Prostate gland (tissue), 2 donors: ENCODE data around the gene PDE4D. TPM values are rescaled to one million over a fixed set of nuclear protein-coding genes. Genes with fewer than 3 reads are reported as not detected.
"Not testable (repeated sequence)": the region's sequence is repeated elsewhere in the genome, so short reads cannot be mapped to it uniquely, and the experiment has no call there.

Source experiments
- DNase-seq: peaks from one replicate; pipeline ENCODE4 v3.0.0-alpha.2; 2019; ENCODE audit warnings: low spot score
- H3K27ac ChIP-seq, 2 donors: fragments of 200-600 bp; sonication (generic); 2 replicates each; pipeline ENCODE4 v1.5.1; 2017 to 2019
- H3K27me3 ChIP-seq: fragments of 200-600 bp; sonication (generic); replicated peaks from 2 replicates; pipeline ENCODE4 v1.5.1; 2019; ENCODE audit not compliant: insufficient read depth
- H3K36me3 ChIP-seq, 2 donors: fragments of 200-600 bp; sonication (generic); 1 replicate in 1 of 2; 2 replicates in 1 of 2; pipeline versions ENCODE4 v1.5.1 to v1.8.1; 2017 to 2019
- H3K4me1 ChIP-seq: fragments of 200-600 bp; sonication (generic); replicated peaks from 2 replicates; pipeline ENCODE4 v1.5.1; 2019
- H3K4me3 ChIP-seq, 2 donors: fragments of 200-600 bp; sonication (generic); 2 replicates each; pipeline ENCODE4 v1.5.1; 2017 to 2019
- H3K9me3 ChIP-seq: fragments of 200-600 bp; sonication (generic); 2 replicates; pipeline ENCODE4 v1.5.1; 2017
- POLR2A ChIP-seq: fragments of 450-650 bp; IDR thresholded peaks from one replicate; pipeline ENCODE4 v1.6.1; 2016; ENCODE audit warnings: antibody characterized with exemption, mild to moderate bottlenecking
- POLR2AphosphoS5 ChIP-seq: sonication (generic); formaldehyde crosslinking; IDR thresholded peaks from one replicate; pipeline ENCODE4 v1.6.1; 2017; ENCODE audit warnings: antibody characterized with exemption
- whole genome bisulfite sequencing: methylation state at CpG from one replicate; pipeline ENCODE4 v1.1.5; 2018; 5-methylcytosine and 5-hydroxymethylcytosine counted together
- intact Hi-C: fragments of 100-400 bp; cut with DNase I; formaldehyde crosslinking; loops from one replicate; pipeline ENCODE4 v1.14.2; 2022
- total RNA-seq, 2 donors: library from RNA; depleted of rRNA; stranded (reverse); fragments of >200 nt; gene quantifications; one replicate each; pipeline ENCODE4 v1.1.0, GENCODE V29; 2016
- TF ChIP-seq, protein P1 (sequence below), 4 experiments: fragments of 200-600 bp in 2 of 4; fragments of 450-650 bp in 2 of 4; sonication (generic) in 2 of 4; IDR thresholded peaks; 1 replicate in 3 of 4; 2 replicates in 1 of 4; pipeline ENCODE4 v1.5.1; 2016 to 2019; ENCODE audit warnings: antibody characterized with exemption in 4 of 4, mild to moderate bottlenecking in 2 of 4, moderate library complexity in 2 of 4

The PDE4D gene
- total RNA-seq, 2 donors from 2014 or later = 64.2 to 75.6 TPM

DNA sequence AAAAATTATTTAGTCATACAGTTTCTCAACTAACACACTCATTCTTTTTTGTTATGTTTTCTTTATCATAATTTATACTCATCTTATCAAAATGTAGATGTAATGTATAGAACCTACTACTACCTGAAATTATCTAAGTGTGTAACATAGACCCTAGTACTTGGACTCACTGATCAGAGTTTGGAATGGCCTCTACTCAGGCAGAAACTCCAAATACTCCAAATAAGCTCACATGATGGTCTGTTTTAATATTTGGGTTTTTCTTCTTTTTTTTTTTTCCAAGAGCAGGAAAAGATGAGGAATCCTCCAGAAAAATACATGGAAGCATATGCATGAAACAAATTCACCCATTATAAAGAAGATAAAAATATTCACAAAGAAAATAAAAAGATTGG, 126.3 kb downstream of the PDE4D start:
- Histone ChIP-seq H3K4me1 (peaks cover 1% of the 10 kb centered on the region), H3K27ac (peak overlapping the region in 1 of 2 donors; percentile 71)
- intact Hi-C loops = no loop called here

DNA sequence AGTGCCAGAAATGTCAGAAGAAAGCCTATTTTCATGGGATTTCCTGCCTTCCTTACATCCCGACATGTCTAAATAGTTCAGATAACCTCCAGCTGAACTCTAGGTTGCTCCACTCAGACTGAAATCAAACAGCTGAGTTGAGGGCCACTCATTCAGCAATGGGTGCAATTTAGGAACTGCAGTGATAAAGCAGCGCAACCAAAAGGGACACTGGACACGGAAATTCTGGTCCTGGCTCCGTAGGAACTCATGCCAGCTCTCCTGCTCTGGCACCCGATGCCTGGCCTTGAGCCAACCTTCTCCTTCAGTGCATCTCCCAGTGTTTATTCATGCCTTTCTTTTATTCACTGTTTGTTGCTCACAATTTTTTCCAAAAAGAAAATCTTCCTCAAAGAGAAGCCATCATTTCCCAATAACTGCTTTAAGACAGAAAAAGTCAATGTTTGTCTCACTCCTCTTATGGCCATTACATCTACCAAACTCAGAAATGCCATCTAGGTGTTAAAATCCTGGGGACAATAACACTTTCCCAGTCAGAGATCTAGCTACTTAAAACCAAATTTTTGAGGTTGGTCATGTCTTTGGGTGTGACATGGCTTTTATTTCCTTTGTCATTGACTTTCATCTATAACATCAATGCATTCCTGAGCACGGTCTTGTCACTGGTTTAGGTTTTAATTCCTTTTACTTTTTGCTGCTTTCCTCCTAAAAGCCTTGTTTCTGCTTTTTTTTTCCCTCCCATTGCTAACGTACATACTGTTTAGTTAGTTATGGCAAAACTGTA, 126.9 kb downstream of the PDE4D start:
- WGBS = 21% methylated on average over 7 of the region's 7 CpGs
- Histone ChIP-seq H3K36me3 (no peaks in the 10 kb centered on the region), H3K4me3 (peak overlapping the region; percentile 45 to 50), H3K27me3 (no peaks in the 10 kb centered on the region), H3K4me1 (no peaks in the 10 kb centered on the region), H3K9me3 (no peaks in the 10 kb centered on the region), H3K27ac (peak overlapping the region; percentile 11 to 71)
- TF ChIP-seq POLR2A = no peak
- TF ChIP-seq POLR2AphosphoS5 = peak; percentile 25
- TF ChIP-seq, protein P1, sequence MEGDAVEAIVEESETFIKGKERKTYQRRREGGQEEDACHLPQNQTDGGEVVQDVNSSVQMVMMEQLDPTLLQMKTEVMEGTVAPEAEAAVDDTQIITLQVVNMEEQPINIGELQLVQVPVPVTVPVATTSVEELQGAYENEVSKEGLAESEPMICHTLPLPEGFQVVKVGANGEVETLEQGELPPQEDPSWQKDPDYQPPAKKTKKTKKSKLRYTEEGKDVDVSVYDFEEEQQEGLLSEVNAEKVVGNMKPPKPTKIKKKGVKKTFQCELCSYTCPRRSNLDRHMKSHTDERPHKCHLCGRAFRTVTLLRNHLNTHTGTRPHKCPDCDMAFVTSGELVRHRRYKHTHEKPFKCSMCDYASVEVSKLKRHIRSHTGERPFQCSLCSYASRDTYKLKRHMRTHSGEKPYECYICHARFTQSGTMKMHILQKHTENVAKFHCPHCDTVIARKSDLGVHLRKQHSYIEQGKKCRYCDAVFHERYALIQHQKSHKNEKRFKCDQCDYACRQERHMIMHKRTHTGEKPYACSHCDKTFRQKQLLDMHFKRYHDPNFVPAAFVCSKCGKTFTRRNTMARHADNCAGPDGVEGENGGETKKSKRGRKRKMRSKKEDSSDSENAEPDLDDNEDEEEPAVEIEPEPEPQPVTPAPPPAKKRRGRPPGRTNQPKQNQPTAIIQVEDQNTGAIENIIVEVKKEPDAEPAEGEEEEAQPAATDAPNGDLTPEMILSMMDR (IDR thresholded peaks at IDR 0.05) = no peak
- peak; percentile 68 for DNase-seq
- intact Hi-C loops = no loop called here

More for the DNA sequence above, 126.3 kb downstream of the PDE4D start:
- H3K36me3 ChIP-seq = no peaks in the 10 kb centered on the region
- no peak for DNase-seq
- no peaks in the 10 kb centered on the region for H3K9me3 ChIP-seq
- H3K27me3 ChIP-seq = no peaks in the 10 kb centered on the region
- TF ChIP-seq, protein P1 (IDR thresholded peaks at IDR 0.05) = no peak
- TF ChIP-seq POLR2A (no peak), POLR2AphosphoS5 (no peak)
- peak overlapping the region; percentile 45 to 50 for H3K4me3 ChIP-seq

DNA sequence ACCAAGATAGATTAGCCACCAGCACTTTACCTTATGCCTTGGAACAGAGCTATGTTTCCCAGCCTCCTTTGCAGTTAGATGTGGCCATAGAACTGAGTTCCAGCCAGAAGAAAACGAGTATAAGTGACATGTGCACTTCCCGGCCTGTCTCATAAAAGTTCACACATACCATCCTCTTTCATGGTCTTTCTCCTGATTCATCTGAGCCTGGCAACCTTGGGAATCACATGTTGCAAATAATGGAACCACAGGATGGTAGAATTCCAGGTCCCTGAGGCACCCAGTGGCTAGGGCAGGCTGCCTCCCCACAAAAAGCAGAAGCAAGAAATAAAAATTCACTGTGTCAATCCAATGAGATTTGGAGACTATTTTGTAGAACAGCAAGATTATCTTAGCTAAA, 128.1 kb downstream of the PDE4D start:
- intact Hi-C loops = no loop called here
- no peaks in the 10 kb centered on the region for H3K9me3 ChIP-seq
- no peak overlapping the region for H3K27ac ChIP-seq
- 50% methylated on average over 2 of the region's 2 CpGs for WGBS
- no peak overlapping the region for H3K4me3 ChIP-seq
- DNase-seq = no peak
- H3K4me1 ChIP-seq = no peaks in the 10 kb centered on the region
- TF ChIP-seq, protein P1 (IDR thresholded peaks at IDR 0.05) = no peak
- TF ChIP-seq POLR2A (no peak), POLR2AphosphoS5 (no peak)
- no peaks in the 10 kb centered on the region for H3K36me3 ChIP-seq
- no peaks in the 10 kb centered on the region for H3K27me3 ChIP-seq

DNA sequence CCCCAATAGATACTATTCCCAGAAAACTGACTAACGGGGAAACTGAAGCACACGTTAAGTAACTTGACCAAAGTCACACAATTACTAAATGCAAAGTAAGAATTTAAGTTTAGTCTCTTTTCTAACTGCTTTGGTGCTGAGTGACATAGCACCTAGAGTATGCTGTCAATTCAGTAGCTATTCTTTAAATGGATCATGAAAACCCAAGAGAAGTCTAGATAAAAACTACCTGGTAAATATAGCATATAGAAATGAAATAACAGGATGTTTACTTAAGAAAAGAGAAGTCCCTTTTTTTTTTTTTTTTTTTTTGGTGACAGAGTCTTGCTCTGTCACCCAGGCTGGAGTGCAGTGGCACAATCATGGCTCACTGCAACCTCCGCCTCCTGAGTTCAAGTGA, 129.2 kb downstream of the PDE4D start:
- no peak for DNase-seq
- no peak overlapping the region for H3K27ac ChIP-seq
- intact Hi-C loops = no loop called here
- TF ChIP-seq, protein P1 (IDR thresholded peaks at IDR 0.05) = no peak
- TF ChIP-seq POLR2A (no peak), POLR2AphosphoS5 (no peak)
- H3K4me1 ChIP-seq = peaks cover 4% of the 10 kb centered on the region
- no peaks in the 10 kb centered on the region for H3K27me3 ChIP-seq
- no peak overlapping the region for H3K4me3 ChIP-seq
- H3K9me3 ChIP-seq = no peaks in the 10 kb centered on the region
- H3K36me3 ChIP-seq = no peaks in the 10 kb centered on the region
- WGBS = 95% methylated on average over 3 of the region's 3 CpGs

DNA sequence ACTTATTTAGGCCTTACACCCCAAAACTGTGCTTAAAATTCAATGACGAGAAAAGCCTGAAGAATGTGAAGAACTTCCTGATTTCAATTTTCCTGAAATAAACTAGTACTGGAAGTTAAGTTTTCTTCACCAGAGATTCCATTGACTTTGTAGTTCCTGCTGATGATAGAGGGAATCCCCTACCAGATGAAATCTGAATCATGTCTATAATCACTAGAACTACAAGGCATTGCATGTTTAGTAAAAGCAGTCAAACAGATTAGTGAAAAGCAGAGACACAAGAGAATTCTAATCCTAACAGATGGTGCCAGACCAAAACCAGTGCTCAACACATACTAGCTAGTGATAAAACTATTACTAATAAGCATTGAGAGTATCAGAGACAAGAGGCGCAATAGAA, 130.0 kb downstream of the PDE4D start:
- no peak overlapping the region for H3K27ac ChIP-seq
- intact Hi-C loops = no loop called here

DNA sequence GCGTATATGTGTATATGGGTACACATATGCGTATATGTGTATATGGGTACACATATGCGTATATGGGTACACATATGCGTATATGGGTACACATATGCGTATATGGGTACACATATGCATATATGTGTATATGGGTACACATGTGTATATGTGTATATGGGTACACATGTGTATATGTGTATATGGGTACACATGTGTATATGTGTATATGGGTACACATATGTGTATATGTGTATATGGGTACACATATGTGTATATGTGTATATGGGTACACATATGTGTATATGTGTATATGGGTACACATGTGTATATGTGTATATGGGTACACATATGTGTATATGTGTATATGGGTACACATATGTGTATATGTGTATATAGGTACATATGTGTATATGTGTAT, 131.3 kb downstream of the PDE4D start:
- WGBS = 98% methylated on average over 5 of the region's 5 CpGs
- DNase-seq, H3K4me1 ChIP-seq, H3K27me3 ChIP-seq, intact Hi-C loops, H3K9me3 ChIP-seq, H3K36me3 ChIP-seq, H3K4me3 ChIP-seq, H3K27ac ChIP-seq: not testable (repeated sequence)

More for the DNA sequence above, 130.0 kb downstream of the PDE4D start:
- DNase-seq = no peak
- no peaks in the 10 kb centered on the region for H3K36me3 ChIP-seq
- H3K4me3 ChIP-seq = no peak overlapping the region
- peaks cover 6% of the 10 kb centered on the region for H3K4me1 ChIP-seq
- H3K27me3 ChIP-seq = no peaks in the 10 kb centered on the region
- no peak for TF ChIP-seq POLR2AphosphoS5
- TF ChIP-seq, protein P1 (IDR thresholded peaks at IDR 0.05) = no peak
- TF ChIP-seq POLR2A = no peak
- 91% methylated on average over 2 of the region's 2 CpGs for WGBS
- H3K9me3 ChIP-seq = no peaks in the 10 kb centered on the region
